Activated naive CD8-positive, alpha-beta T cell treated with anti-CD3 and anti-CD28 coated beads, Interleukin-2, amount 10 ng/mL, durations not matched to agents 7 days and 5 days (primary cell): ENCODE results near the gene SNHG17. TPM values are rescaled to one million over a fixed set of nuclear protein-coding genes. Genes with fewer than 3 reads are reported as not detected.
"Not testable (repeated sequence)": the region's sequence is repeated elsewhere in the genome, so short reads cannot be mapped to it uniquely, and the experiment has no call there.

Experiments used
- ATAC-seq: fragments of 150-1000 bp; cut with Tn5 transposase; one replicate; pipeline ENCODE4 v1.10.0; 2021; ENCODE audit warnings: low read depth, moderate library complexity
- POLR2A ChIA-PET: fragments of 350-600 bp; sonication (Branson Sonifier 250); formaldehyde crosslinking; loops from one replicate; lab custom pipeline; 2021; ENCODE audit warnings: antibody characterized with exemption; lab: Charles Lee
- DNase-seq: peaks from one replicate; pipeline ENCODE4 v3.0.0; 2021
- H3K27ac Mint-ChIP-seq: one replicate; pipeline ENCODE4 v1.8.0; 2022; ENCODE audit warnings: mild to moderate bottlenecking, mixed read lengths
- H3K27me3 Mint-ChIP-seq: one replicate; pipeline ENCODE4 v1.8.0; 2022; ENCODE audit warnings: mild to moderate bottlenecking, moderate library complexity, mixed read lengths
- H3K36me3 Mint-ChIP-seq: one replicate; pipeline ENCODE4 v1.8.0; 2021; ENCODE audit warnings: mild to moderate bottlenecking, mixed read lengths
- H3K4me1 Mint-ChIP-seq: one replicate; pipeline ENCODE4 v1.8.0; 2021; ENCODE audit warnings: mixed read lengths
- H3K4me3 Mint-ChIP-seq: one replicate; pipeline ENCODE4 v1.8.0; 2022; ENCODE audit warnings: mild to moderate bottlenecking, moderate library complexity, mixed read lengths
- H3K9me3 Mint-ChIP-seq: one replicate; pipeline ENCODE4 v1.8.0; 2021; ENCODE audit warnings: mixed read lengths
- total RNA-seq, 2 experiments: library from RNA; stranded (reverse); gene quantifications; one replicate each; pipeline ENCODE4 v1.2.3, GENCODE V29; 2021

Gene SNHG17
- total RNA-seq, 2 experiments from 2014 or later, result 70.9 to 74.4 TPM

- peaks cover 40% of the 10 kb centered on the region for H3K36me3 Mint-ChIP-seq
- H3K27ac Mint-ChIP-seq, result peak overlapping the region; percentile 25
- POLR2A ChIA-PET, result interaction anchor here (0.5 to 3.5 kb wide), 2 partner anchors 8 to 21 kb away, joined by 3 to 16 read pairs; partner anchors contain the start of gene SNHG17
- H3K9me3 Mint-ChIP-seq, result no peaks in the 10 kb centered on the region
- no peak for ATAC-seq
- H3K4me3 Mint-ChIP-seq, result no peak overlapping the region
- peaks cover 24% of the 10 kb centered on the region for H3K4me1 Mint-ChIP-seq
- DNase-seq, result no peak
- H3K27me3 Mint-ChIP-seq, result no peaks in the 10 kb centered on the region
Observed at GRCh38 chr20:38426006-38426897, 8.9 kb downstream of the SNHG17 start.

GRCh38 chr20:38424401-38424800, 10.7 kb downstream of the SNHG17 start:
- ATAC-seq (no peak), DNase-seq (no peak)
- H3K27ac Mint-ChIP-seq, result no peak overlapping the region
- POLR2A ChIA-PET, result interaction anchor here (3.5 kb wide), 1 partner anchor 10 kb away, joined by 16 read pairs; the partner anchor contains the start of gene SNHG17
- H3K4me1 Mint-ChIP-seq, result peaks cover 17% of the 10 kb centered on the region
- no peaks in the 10 kb centered on the region for H3K9me3 Mint-ChIP-seq
- H3K36me3 Mint-ChIP-seq, result peaks cover 37% of the 10 kb centered on the region
- H3K4me3 Mint-ChIP-seq, result no peak overlapping the region
- H3K27me3 Mint-ChIP-seq, result no peaks in the 10 kb centered on the region

GRCh38 chr20:38423541-38423940, 11.6 kb downstream of the SNHG17 start:
- Mint-ChIP-seq H3K27ac (no peak overlapping the region), H3K4me3 (no peak overlapping the region), H3K4me1 (peaks cover 9% of the 10 kb centered on the region), H3K9me3 (no peaks in the 10 kb centered on the region), H3K27me3 (no peaks in the 10 kb centered on the region), H3K36me3 (peaks cover 34% of the 10 kb centered on the region)
- POLR2A ChIA-PET, result interaction anchor here (3.5 kb wide), 1 partner anchor 11 kb away, joined by 16 read pairs; the partner anchor contains the start of gene SNHG17
- ATAC-seq (no peak), DNase-seq (no peak)

GRCh38 chr20:38421915-38422314, 13.2 kb downstream of the SNHG17 start:
- POLR2A ChIA-PET, result interaction anchor here (2.6 kb wide), 1 partner anchor 13 kb away, joined by 9 read pairs; the partner anchor contains the start of gene SNHG17
- Mint-ChIP-seq H3K4me3 (no peak overlapping the region), H3K4me1 (peaks cover 5% of the 10 kb centered on the region), H3K9me3 (no peaks in the 10 kb centered on the region), H3K36me3 (peaks cover 38% of the 10 kb centered on the region), H3K27ac (peak overlapping the region; percentile 7), H3K27me3 (no peaks in the 10 kb centered on the region)
- DNase-seq (no peak), ATAC-seq (no peak)

- no peak for ATAC-seq
- Mint-ChIP-seq H3K4me3 (no peak overlapping the region), H3K36me3 (peaks cover 44% of the 10 kb centered on the region), H3K4me1 (peaks cover 4% of the 10 kb centered on the region), H3K9me3 (no peaks in the 10 kb centered on the region), H3K27ac (no peak overlapping the region), H3K27me3 (no peaks in the 10 kb centered on the region)
- POLR2A ChIA-PET, result interaction anchor here (2.6 kb wide), 1 partner anchor 14 kb away, joined by 9 read pairs; the partner anchor contains the start of gene SNHG17
- DNase-seq, result no peak
Observed at GRCh38 chr20:38420388-38421085, 14.6 kb downstream of the SNHG17 start.

GRCh38 chr20:38418509-38419204, 16.5 kb downstream of the SNHG17 start:
- Mint-ChIP-seq H3K4me3 (no peak overlapping the region), H3K27ac (no peak overlapping the region), H3K36me3 (peaks cover 42% of the 10 kb centered on the region), H3K27me3 (no peaks in the 10 kb centered on the region), H3K9me3 (no peaks in the 10 kb centered on the region), H3K4me1 (peaks cover 4% of the 10 kb centered on the region)
- ATAC-seq, result no peak
- DNase-seq, result no peak
- POLR2A ChIA-PET, result interaction anchor here (1.5 kb wide), 1 partner anchor 16 kb away, joined by 3 read pairs; the partner anchor contains the start of gene SNHG17

- Mint-ChIP-seq H3K36me3 (peaks cover 46% of the 10 kb centered on the region), H3K4me3 (no peak overlapping the region), H3K4me1 (no peaks in the 10 kb centered on the region), H3K27me3 (no peaks in the 10 kb centered on the region), H3K27ac (no peak overlapping the region), H3K9me3 (no peaks in the 10 kb centered on the region)
- ATAC-seq (no peak), DNase-seq (no peak)
- POLR2A ChIA-PET, result no interaction called here
Observed at GRCh38 chr20:38414769-38415450, 20.2 kb downstream of the SNHG17 start.

GRCh38 chr20:38412877-38413577, 22.1 kb downstream of the SNHG17 start:
- Mint-ChIP-seq H3K4me3 (no peak overlapping the region), H3K27me3 (no peaks in the 10 kb centered on the region), H3K36me3 (peaks cover 44% of the 10 kb centered on the region), H3K27ac (no peak overlapping the region), H3K9me3 (no peaks in the 10 kb centered on the region), H3K4me1 (no peaks in the 10 kb centered on the region)
- ATAC-seq, result no peak
- no peak for DNase-seq
- POLR2A ChIA-PET, result no interaction called here

- H3K27ac Mint-ChIP-seq, H3K4me3 Mint-ChIP-seq, H3K4me1 Mint-ChIP-seq, H3K9me3 Mint-ChIP-seq, ATAC-seq, H3K27me3 Mint-ChIP-seq, POLR2A ChIA-PET, DNase-seq: not testable (repeated sequence)
- H3K36me3 Mint-ChIP-seq, result peaks cover 41% of the 10 kb centered on the region
Observed at GRCh38 chr20:38407822-38408221, 27.3 kb downstream of the SNHG17 start.

GRCh38 chr20:38407321-38407720, 27.8 kb downstream of the SNHG17 start:
- ATAC-seq, result no peak
- no peak overlapping the region for H3K4me3 Mint-ChIP-seq
- H3K9me3 Mint-ChIP-seq, result no peaks in the 10 kb centered on the region
- H3K27me3 Mint-ChIP-seq, result no peaks in the 10 kb centered on the region
- no peak for DNase-seq
- peaks cover 37% of the 10 kb centered on the region for H3K36me3 Mint-ChIP-seq
- no peak overlapping the region for H3K27ac Mint-ChIP-seq
- no peaks in the 10 kb centered on the region for H3K4me1 Mint-ChIP-seq
- POLR2A ChIA-PET, result no interaction called here

- Mint-ChIP-seq H3K4me1 (no peaks in the 10 kb centered on the region), H3K36me3 (peaks cover 34% of the 10 kb centered on the region), H3K9me3 (no peaks in the 10 kb centered on the region), H3K27me3 (no peaks in the 10 kb centered on the region), H3K27ac (no peak overlapping the region), H3K4me3 (no peak overlapping the region)
- DNase-seq (no peak), ATAC-seq (no peak)
- POLR2A ChIA-PET, result no interaction called here
Observed at GRCh38 chr20:38406476-38406875, 28.7 kb downstream of the SNHG17 start.

GRCh38 chr20:38405132-38405531, 30.0 kb downstream of the SNHG17 start:
- H3K27ac Mint-ChIP-seq, result no peak overlapping the region
- no peak for ATAC-seq
- DNase-seq, result no peak
- no peaks in the 10 kb centered on the region for H3K4me1 Mint-ChIP-seq
- H3K9me3 Mint-ChIP-seq, result no peaks in the 10 kb centered on the region
- peaks cover 25% of the 10 kb centered on the region for H3K36me3 Mint-ChIP-seq
- no peaks in the 10 kb centered on the region for H3K27me3 Mint-ChIP-seq
- POLR2A ChIA-PET, result no interaction called here
- H3K4me3 Mint-ChIP-seq, result no peak overlapping the region
